ACC112 (cell line): Measurements from ENCODE around the gene PMPCA.

Source experiments
- H2AFZ ChIP-seq: fragments of 200-600 bp; sonication (generic); one replicate; pipeline ENCODE4 v1.6.0; 2017; ENCODE audit warnings: antibody characterized with exemption, low read length; ENCODE audit not compliant: unreplicated experiment
- H3K27ac ChIP-seq: fragments of 200-600 bp; sonication (generic); 2 replicates; pipeline ENCODE4 v1.5.1; 2014; ENCODE audit warnings: low read depth, mild to moderate bottlenecking, antibody characterized with exemption, low read length, moderate library complexity
- H3K27me3 ChIP-seq: fragments of 200-600 bp; sonication (generic); 2 replicates; pipeline ENCODE4 v1.6.1; 2014; ENCODE audit warnings: mild to moderate bottlenecking, antibody characterized with exemption, low read length, moderate library complexity, mixed read lengths; ENCODE audit not compliant: insufficient read depth
- H3K36me3 ChIP-seq: fragments of 200-600 bp; sonication (generic); 2 replicates; pipeline ENCODE4 v1.6.1; 2016; ENCODE audit warnings: mild to moderate bottlenecking, antibody characterized with exemption, low read length, moderate library complexity, mixed read lengths; ENCODE audit not compliant: insufficient read depth
- H3K4me1 ChIP-seq: fragments of 200-600 bp; sonication (generic); one replicate; pipeline ENCODE4 v1.6.1; 2016; ENCODE audit warnings: low read length, mixed read lengths; ENCODE audit not compliant: insufficient read depth, unreplicated experiment, control insufficient read depth
- H3K4me3 ChIP-seq: fragments of 200-600 bp; sonication (generic); 2 replicates; pipeline ENCODE4 v1.5.1; 2014; ENCODE audit warnings: mild to moderate bottlenecking, low read depth, low read length
- H3K79me2 ChIP-seq: fragments of 200-600 bp; sonication (generic); one replicate; pipeline ENCODE4 v1.6.0; 2016; ENCODE audit warnings: low read length; ENCODE audit not compliant: control insufficient read depth, unreplicated experiment, insufficient read depth

The PMPCA gene

GRCh38 chr9:136460772-136461325 lies 50.4 kb downstream of the PMPCA start:
- H3K36me3 ChIP-seq = peaks cover 44% of the 10 kb centered on the region
- H3K27ac ChIP-seq = no peak overlapping the region
- peaks cover 8% of the 10 kb centered on the region for H3K79me2 ChIP-seq
- no peak overlapping the region for H2AFZ ChIP-seq
- no peak overlapping the region for H3K4me3 ChIP-seq
- H3K4me1 ChIP-seq = no peaks in the 10 kb centered on the region
- no peaks in the 10 kb centered on the region for H3K27me3 ChIP-seq

- Histone ChIP-seq H3K4me1 (no peaks in the 10 kb centered on the region), H3K27me3 (no peaks in the 10 kb centered on the region), H3K4me3 (no peak overlapping the region), H3K79me2 (peaks cover 10% of the 10 kb centered on the region), H2AFZ (no peak overlapping the region), H3K27ac (no peak overlapping the region), H3K36me3 (peaks cover 52% of the 10 kb centered on the region)
These were observed 52.2 kb downstream of the PMPCA start for GRCh38 chr9:136462664-136463063.

DNA sequence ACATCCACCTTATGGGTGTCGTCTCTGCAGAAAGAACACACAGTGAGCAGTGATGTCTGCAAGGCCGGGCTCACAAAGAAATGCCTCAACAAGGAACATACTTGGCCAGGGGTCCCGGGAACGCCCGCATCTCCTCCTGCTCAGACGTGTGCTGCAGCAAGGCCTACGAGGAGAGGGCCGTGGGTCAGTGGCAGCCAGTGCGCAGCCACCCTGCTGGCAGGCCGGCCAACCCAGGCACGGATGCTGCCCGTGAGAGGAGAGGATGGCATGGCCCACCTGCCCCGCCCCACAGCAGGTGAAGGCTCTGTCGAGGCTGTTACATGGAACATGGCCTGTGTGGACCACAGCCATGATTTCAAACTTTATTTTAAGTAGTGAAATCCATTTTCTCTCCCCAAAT lies 53.1 kb downstream of the PMPCA start:
- H3K27ac ChIP-seq = no peak overlapping the region
- peaks cover 56% of the 10 kb centered on the region for H3K36me3 ChIP-seq
- no peaks in the 10 kb centered on the region for H3K27me3 ChIP-seq
- H2AFZ ChIP-seq = no peak overlapping the region
- peaks cover 10% of the 10 kb centered on the region for H3K79me2 ChIP-seq
- no peak overlapping the region for H3K4me3 ChIP-seq
- H3K4me1 ChIP-seq = no peaks in the 10 kb centered on the region

GRCh38 chr9:136464241-136464640 lies 53.8 kb downstream of the PMPCA start:
- peaks cover 11% of the 10 kb centered on the region for H3K79me2 ChIP-seq
- peaks cover 52% of the 10 kb centered on the region for H3K36me3 ChIP-seq
- no peak overlapping the region for H2AFZ ChIP-seq
- H3K27me3 ChIP-seq = no peaks in the 10 kb centered on the region
- H3K4me1 ChIP-seq = no peaks in the 10 kb centered on the region
- no peak overlapping the region for H3K27ac ChIP-seq
- no peak overlapping the region for H3K4me3 ChIP-seq

DNA sequence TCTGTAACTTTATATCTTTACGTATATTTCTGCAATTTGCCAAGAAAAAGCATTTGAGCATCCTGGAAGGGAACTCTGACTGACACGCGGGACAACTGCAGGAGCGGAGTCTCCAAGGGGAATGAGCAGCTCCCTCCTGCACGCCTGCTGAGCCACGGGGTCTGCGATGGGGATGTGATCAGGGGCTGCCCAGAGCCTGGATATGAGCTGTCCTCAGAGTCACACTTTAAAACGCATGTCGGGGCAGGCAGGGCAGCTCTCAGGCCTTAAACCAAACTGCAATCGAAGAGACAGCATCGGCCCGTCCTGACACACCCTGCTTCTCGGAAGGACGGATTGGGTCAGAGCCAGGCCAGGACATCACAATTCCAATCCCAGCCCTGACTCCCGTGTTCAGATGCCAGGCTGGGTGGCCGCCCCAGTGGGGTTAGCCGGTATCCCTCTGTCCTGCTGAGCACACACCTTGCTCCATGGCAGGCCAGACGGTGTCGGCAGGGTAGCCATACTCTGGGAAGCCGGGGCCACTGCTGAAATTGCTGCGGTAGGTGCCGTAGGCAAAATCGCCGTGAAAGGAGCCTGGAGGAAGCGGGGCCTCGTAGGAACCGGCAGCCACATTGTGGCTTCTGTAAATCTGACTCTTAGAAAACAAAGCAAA lies 55.2 kb downstream of the PMPCA start:
- Histone ChIP-seq H3K27ac (no peak overlapping the region), H3K4me3 (no peak overlapping the region), H3K27me3 (no peaks in the 10 kb centered on the region), H3K36me3 (peaks cover 43% of the 10 kb centered on the region), H3K79me2 (peaks cover 18% of the 10 kb centered on the region), H2AFZ (no peak overlapping the region), H3K4me1 (no peaks in the 10 kb centered on the region)

- Histone ChIP-seq H3K36me3 (peaks cover 39% of the 10 kb centered on the region), H3K4me3 (no peak overlapping the region), H3K4me1 (no peaks in the 10 kb centered on the region), H3K27ac (no peak overlapping the region), H2AFZ (no peak overlapping the region), H3K27me3 (no peaks in the 10 kb centered on the region), H3K79me2 (peaks cover 19% of the 10 kb centered on the region)
These were observed 55.7 kb downstream of the PMPCA start for GRCh38 chr9:136466155-136466541.

GRCh38 chr9:136467766-136468165 lies 57.3 kb downstream of the PMPCA start:
- Histone ChIP-seq H3K79me2 (peaks cover 35% of the 10 kb centered on the region), H3K4me1 (no peaks in the 10 kb centered on the region), H3K27ac (no peak overlapping the region), H2AFZ (no peak overlapping the region), H3K4me3 (no peak overlapping the region), H3K36me3 (peaks cover 41% of the 10 kb centered on the region), H3K27me3 (no peaks in the 10 kb centered on the region)

- H3K27ac ChIP-seq = no peak overlapping the region
- peaks cover 54% of the 10 kb centered on the region for H3K79me2 ChIP-seq
- no peaks in the 10 kb centered on the region for H3K27me3 ChIP-seq
- H2AFZ ChIP-seq = no peak overlapping the region
- peaks cover 48% of the 10 kb centered on the region for H3K36me3 ChIP-seq
- H3K4me3 ChIP-seq = no peak overlapping the region
- H3K4me1 ChIP-seq = no peaks in the 10 kb centered on the region
These were observed 59.9 kb downstream of the PMPCA start for GRCh38 chr9:136470356-136470755.

- Histone ChIP-seq H3K4me3 (no peak overlapping the region), H3K36me3 (peaks cover 44% of the 10 kb centered on the region), H3K79me2 (peaks cover 57% of the 10 kb centered on the region), H2AFZ (no peak overlapping the region), H3K27me3 (no peaks in the 10 kb centered on the region), H3K27ac (no peak overlapping the region), H3K4me1 (no peaks in the 10 kb centered on the region)
These were observed 60.5 kb downstream of the PMPCA start for GRCh38 chr9:136470792-136471469.

- Histone ChIP-seq H3K27ac (no peak overlapping the region), H3K27me3 (no peaks in the 10 kb centered on the region)
These were observed 61.5 kb downstream of the PMPCA start for GRCh38 chr9:136471802-136472487.

More at GRCh38 chr9:136471802-136472487, 61.5 kb downstream of the PMPCA start:
- peaks cover 66% of the 10 kb centered on the region for H3K79me2 ChIP-seq
- peaks cover 42% of the 10 kb centered on the region for H3K36me3 ChIP-seq
- H3K4me1 ChIP-seq = no peaks in the 10 kb centered on the region
- H2AFZ ChIP-seq = no peak overlapping the region
- H3K4me3 ChIP-seq = no peak overlapping the region
